ENCODE results near the gene PEAK1.

GRCh38 chr15:77420610-77421369 is 886 bp upstream of the PEAK1 start, which contains the start of gene HMG20A:
- TF ChIP-seq, protein P1, sequence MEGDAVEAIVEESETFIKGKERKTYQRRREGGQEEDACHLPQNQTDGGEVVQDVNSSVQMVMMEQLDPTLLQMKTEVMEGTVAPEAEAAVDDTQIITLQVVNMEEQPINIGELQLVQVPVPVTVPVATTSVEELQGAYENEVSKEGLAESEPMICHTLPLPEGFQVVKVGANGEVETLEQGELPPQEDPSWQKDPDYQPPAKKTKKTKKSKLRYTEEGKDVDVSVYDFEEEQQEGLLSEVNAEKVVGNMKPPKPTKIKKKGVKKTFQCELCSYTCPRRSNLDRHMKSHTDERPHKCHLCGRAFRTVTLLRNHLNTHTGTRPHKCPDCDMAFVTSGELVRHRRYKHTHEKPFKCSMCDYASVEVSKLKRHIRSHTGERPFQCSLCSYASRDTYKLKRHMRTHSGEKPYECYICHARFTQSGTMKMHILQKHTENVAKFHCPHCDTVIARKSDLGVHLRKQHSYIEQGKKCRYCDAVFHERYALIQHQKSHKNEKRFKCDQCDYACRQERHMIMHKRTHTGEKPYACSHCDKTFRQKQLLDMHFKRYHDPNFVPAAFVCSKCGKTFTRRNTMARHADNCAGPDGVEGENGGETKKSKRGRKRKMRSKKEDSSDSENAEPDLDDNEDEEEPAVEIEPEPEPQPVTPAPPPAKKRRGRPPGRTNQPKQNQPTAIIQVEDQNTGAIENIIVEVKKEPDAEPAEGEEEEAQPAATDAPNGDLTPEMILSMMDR (conservative IDR thresholded peaks at IDR 0.05; ENCODE audit: low read length) = 0 out of 2 replicates have a peak, but pooled peaks have one; percentile 24
- TF ChIP-seq EZH2phosphoT487 (IDR thresholded peaks at IDR 0.05; ENCODE audit: borderline replicate concordance, low read depth, low read length) = no peak

Data from OCI-LY7 (cell line).